Measurements from ENCODE around the gene MCTP1.

MCTP1 gene

DNA sequence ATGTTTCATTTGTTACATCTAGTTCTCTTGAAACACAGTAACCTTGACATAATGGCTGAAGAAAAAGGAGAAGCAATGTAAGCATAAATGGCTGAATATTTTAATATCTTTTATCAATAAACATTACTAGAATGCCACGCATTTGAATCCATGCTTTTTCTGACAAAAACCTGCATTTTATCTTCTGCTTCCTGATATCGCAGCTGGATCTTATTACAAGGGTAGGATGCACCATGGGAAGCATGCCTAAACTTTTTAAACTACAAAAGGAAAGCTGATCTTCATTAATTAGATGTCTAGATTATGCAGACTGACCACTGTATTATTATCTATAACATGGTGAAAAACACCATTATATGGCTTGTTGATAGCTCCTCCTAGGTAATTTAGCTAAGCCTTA lies 509.8 kb downstream of the MCTP1 start:
- Histone ChIP-seq H3K4me3 (ENCODE audit: insufficient read depth in 1 of 2, low read depth in 1 of 2, low read length in 2 of 2) (no peak overlapping the region), H3K18ac (ENCODE audit: low read depth in 1 of 2, low read length in 2 of 2) (no peak overlapping the region), H2AFZ (ENCODE audit: low read depth, low read length) (no peak overlapping the region), H3K4ac (ENCODE audit: low read depth in 1 of 2, low read length in 2 of 2) (no peak overlapping the region), H3K4me2 (ENCODE audit: low read length, poor library complexity, severe bottlenecking) (no peak overlapping the region), H2BK15ac (ENCODE audit: low read depth, poor library complexity, severe bottlenecking) (no peak overlapping the region), H2BK12ac (ENCODE audit: low read length in 2 of 2) (no peak overlapping the region), H3K27ac (ENCODE audit: low read length, poor library complexity, severe bottlenecking) (no peak overlapping the region), H3K79me1 (replicated peaks; ENCODE audit: low read length, poor library complexity, severe bottlenecking) (peaks cover 2% of the 10 kb centered on the region), H3K14ac (ENCODE audit: low read length in 2 of 2) (no peak overlapping the region), H2AK5ac (ENCODE audit: low read length, severe bottlenecking) (no peak overlapping the region), H3K9ac (ENCODE audit: low read length) (no peak overlapping the region), H2BK5ac (ENCODE audit: low read depth, low read length, poor library complexity, severe bottlenecking) (no peak overlapping the region), H3K36me3 (ENCODE audit: control insufficient read depth in 1 of 2, insufficient read depth in 2 of 2, low read depth in 1 of 2, low read length in 2 of 2) (peaks cover 0 to 6% of the 10 kb centered on the region in 2 experiments), H3K23ac (ENCODE audit: low read length in 2 of 2) (no peak overlapping the region), H4K91ac (ENCODE audit: low read length) (no peak overlapping the region), H4K8ac (ENCODE audit: low read length) (no peak overlapping the region), H2BK120ac (ENCODE audit: low read depth, low read length) (no peak overlapping the region), H3K27me3 (ENCODE audit: control insufficient read depth in 1 of 2, insufficient read depth in 1 of 2, low read length in 2 of 2) (no peaks in the 10 kb centered on the region), H3K4me1 (ENCODE audit: control insufficient read depth, insufficient read depth, low read depth, low read length) (no peaks in the 10 kb centered on the region), H3K9me3 (ENCODE audit: control insufficient read depth, low read length) (no peaks in the 10 kb centered on the region)
- no peak for DNase-seq
- WGBS = 89% methylated on average over 2 of the region's 2 CpGs

DNA sequence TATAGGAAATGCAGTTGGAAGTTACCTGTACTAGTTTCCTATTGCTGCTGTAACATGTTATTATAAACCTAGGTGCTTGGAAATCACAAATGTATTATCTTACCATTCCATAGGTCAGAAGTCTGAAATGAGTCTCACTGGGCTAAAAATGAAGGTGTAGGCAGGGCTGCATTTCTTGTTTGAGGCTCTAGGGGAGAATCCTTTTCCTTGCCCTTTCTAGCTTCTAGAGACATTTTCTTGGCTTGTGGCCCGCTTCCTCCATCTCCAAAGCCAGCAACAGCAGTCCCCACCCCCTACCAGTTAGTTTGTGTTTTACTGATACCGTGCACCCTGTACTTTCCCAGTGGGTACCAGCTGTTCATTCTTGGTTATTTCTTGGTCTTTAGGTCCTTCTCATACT lies 513.2 kb downstream of the MCTP1 start:
- H4K8ac ChIP-seq (ENCODE audit: low read length) = no peak overlapping the region
- no peak overlapping the region for H3K14ac ChIP-seq (ENCODE audit: low read length in 2 of 2)
- no peak overlapping the region for H3K23ac ChIP-seq (ENCODE audit: low read length in 2 of 2)
- H2BK120ac ChIP-seq (ENCODE audit: low read depth, low read length) = no peak overlapping the region
- no peak overlapping the region for H3K4me2 ChIP-seq (ENCODE audit: low read length, poor library complexity, severe bottlenecking)
- H3K36me3 ChIP-seq (ENCODE audit: control insufficient read depth in 1 of 2, insufficient read depth in 2 of 2, low read depth in 1 of 2, low read length in 2 of 2) = peaks cover 0 to 6% of the 10 kb centered on the region in 2 experiments
- no peak overlapping the region for H3K18ac ChIP-seq (ENCODE audit: low read depth in 1 of 2, low read length in 2 of 2)
- no peak overlapping the region for H2BK12ac ChIP-seq (ENCODE audit: low read length in 2 of 2)
- no peak overlapping the region for H2AK5ac ChIP-seq (ENCODE audit: low read length, severe bottlenecking)
- no peak overlapping the region for H3K9ac ChIP-seq (ENCODE audit: low read length)
- H3K27ac ChIP-seq (ENCODE audit: low read length, poor library complexity, severe bottlenecking) = no peak overlapping the region
- no peak for DNase-seq
- no peak overlapping the region for H2AFZ ChIP-seq (ENCODE audit: low read depth, low read length)
- H3K9me3 ChIP-seq (ENCODE audit: control insufficient read depth, low read length) = no peaks in the 10 kb centered on the region
- no peak overlapping the region for H2BK15ac ChIP-seq (ENCODE audit: low read depth, poor library complexity, severe bottlenecking)
- no peak overlapping the region for H3K4me3 ChIP-seq (ENCODE audit: insufficient read depth in 1 of 2, low read depth in 1 of 2, low read length in 2 of 2)
- H3K4ac ChIP-seq (ENCODE audit: low read depth in 1 of 2, low read length in 2 of 2) = no peak overlapping the region
- H3K27me3 ChIP-seq (ENCODE audit: control insufficient read depth in 1 of 2, insufficient read depth in 1 of 2, low read length in 2 of 2) = no peaks in the 10 kb centered on the region
- WGBS = 78% methylated on average over 1 of the region's 2 CpGs
- no peaks in the 10 kb centered on the region for H3K4me1 ChIP-seq (ENCODE audit: control insufficient read depth, insufficient read depth, low read depth, low read length)
- H2BK5ac ChIP-seq (ENCODE audit: low read depth, low read length, poor library complexity, severe bottlenecking) = no peak overlapping the region
- peaks cover 2% of the 10 kb centered on the region for H3K79me1 ChIP-seq (replicated peaks; ENCODE audit: low read length, poor library complexity, severe bottlenecking)
- no peak overlapping the region for H4K91ac ChIP-seq (ENCODE audit: low read length)

DNA sequence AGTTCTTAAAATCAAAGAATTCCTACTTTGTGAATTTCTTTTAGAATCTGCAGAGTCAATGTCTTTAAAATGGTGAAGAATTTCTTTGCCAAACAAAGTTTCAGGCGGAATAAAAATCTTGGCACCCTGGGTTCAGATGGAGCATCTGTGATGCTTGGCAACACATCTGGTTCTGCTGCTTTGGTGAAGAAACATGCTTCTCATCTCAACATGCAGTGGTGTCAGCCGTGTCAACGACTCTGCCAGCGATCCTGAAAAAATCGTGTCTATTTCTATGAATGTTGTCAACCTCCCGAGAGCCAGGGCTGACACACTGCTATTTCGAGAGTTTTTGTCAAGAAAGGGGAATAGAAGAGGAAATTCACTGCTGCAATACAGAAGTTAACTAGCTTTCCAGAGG lies 514.9 kb downstream of the MCTP1 start:
- no peak overlapping the region for H4K91ac ChIP-seq (ENCODE audit: low read length)
- no peak overlapping the region for H2BK15ac ChIP-seq (ENCODE audit: low read depth, poor library complexity, severe bottlenecking)
- no peak overlapping the region for H4K8ac ChIP-seq (ENCODE audit: low read length)
- 96% methylated on average over 7 of the region's 7 CpGs for WGBS
- H2AFZ ChIP-seq (ENCODE audit: low read depth, low read length) = no peak overlapping the region
- H3K36me3 ChIP-seq (ENCODE audit: control insufficient read depth in 1 of 2, insufficient read depth in 2 of 2, low read depth in 1 of 2, low read length in 2 of 2) = peaks cover 0 to 6% of the 10 kb centered on the region in 2 experiments
- H3K4ac ChIP-seq (ENCODE audit: low read depth in 1 of 2, low read length in 2 of 2) = no peak overlapping the region
- H2BK120ac ChIP-seq (ENCODE audit: low read depth, low read length) = no peak overlapping the region
- H3K27me3 ChIP-seq (ENCODE audit: control insufficient read depth in 1 of 2, insufficient read depth in 1 of 2, low read length in 2 of 2) = no peaks in the 10 kb centered on the region
- H3K79me1 ChIP-seq (replicated peaks; ENCODE audit: low read length, poor library complexity, severe bottlenecking) = peaks cover 2% of the 10 kb centered on the region
- H3K4me1 ChIP-seq (ENCODE audit: control insufficient read depth, insufficient read depth, low read depth, low read length) = no peaks in the 10 kb centered on the region
- no peak for DNase-seq
- H3K4me3 ChIP-seq (ENCODE audit: insufficient read depth in 1 of 2, low read depth in 1 of 2, low read length in 2 of 2) = no peak overlapping the region
- no peak overlapping the region for H2BK5ac ChIP-seq (ENCODE audit: low read depth, low read length, poor library complexity, severe bottlenecking)
- H3K23ac ChIP-seq (ENCODE audit: low read length in 2 of 2) = no peak overlapping the region
- H2AK5ac ChIP-seq (ENCODE audit: low read length, severe bottlenecking) = no peak overlapping the region
- no peaks in the 10 kb centered on the region for H3K9me3 ChIP-seq (ENCODE audit: control insufficient read depth, low read length)
- H3K27ac ChIP-seq (ENCODE audit: low read length, poor library complexity, severe bottlenecking) = no peak overlapping the region
- no peak overlapping the region for H3K4me2 ChIP-seq (ENCODE audit: low read length, poor library complexity, severe bottlenecking)
- H2BK12ac ChIP-seq (ENCODE audit: low read length in 2 of 2) = no peak overlapping the region
- H3K9ac ChIP-seq (ENCODE audit: low read length) = no peak overlapping the region
- H3K14ac ChIP-seq (ENCODE audit: low read length in 2 of 2) = no peak overlapping the region
- no peak overlapping the region for H3K18ac ChIP-seq (ENCODE audit: low read depth in 1 of 2, low read length in 2 of 2)

DNA sequence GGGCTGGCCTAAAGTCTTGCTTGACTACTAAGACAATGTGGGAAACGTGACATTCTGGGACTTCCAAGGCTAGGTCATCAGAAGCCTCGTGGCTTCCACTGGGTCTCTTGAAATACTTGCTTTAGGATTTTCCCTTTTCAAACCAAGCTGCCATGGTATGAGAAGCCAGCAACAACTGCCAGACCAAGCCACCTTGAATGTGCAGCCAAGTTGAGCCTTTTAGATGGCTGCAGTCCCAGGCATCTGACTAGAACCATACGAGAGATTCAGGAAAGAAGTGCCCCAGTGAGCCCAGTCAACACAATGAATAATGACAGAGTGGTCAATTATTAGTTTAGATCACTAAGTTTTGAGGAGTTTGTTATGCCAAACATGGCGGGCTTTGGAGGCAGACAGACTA lies 523.1 kb downstream of the MCTP1 start:
- no peak overlapping the region for H3K23ac ChIP-seq (ENCODE audit: low read length in 2 of 2)
- no peaks in the 10 kb centered on the region for H3K4me1 ChIP-seq (ENCODE audit: control insufficient read depth, insufficient read depth, low read depth, low read length)
- no peak overlapping the region for H3K18ac ChIP-seq (ENCODE audit: low read depth in 1 of 2, low read length in 2 of 2)
- H2BK12ac ChIP-seq (ENCODE audit: low read length in 2 of 2) = no peak overlapping the region
- no peak overlapping the region for H3K4me3 ChIP-seq (ENCODE audit: insufficient read depth in 1 of 2, low read depth in 1 of 2, low read length in 2 of 2)
- no peaks in the 10 kb centered on the region for H3K9me3 ChIP-seq (ENCODE audit: control insufficient read depth, low read length)
- H3K4me2 ChIP-seq (ENCODE audit: low read length, poor library complexity, severe bottlenecking) = no peak overlapping the region
- no peak overlapping the region for H3K4ac ChIP-seq (ENCODE audit: low read depth in 1 of 2, low read length in 2 of 2)
- no peak overlapping the region for H2AK5ac ChIP-seq (ENCODE audit: low read length, severe bottlenecking)
- no peak for DNase-seq
- no peak overlapping the region for H4K8ac ChIP-seq (ENCODE audit: low read length)
- no peak overlapping the region for H2AFZ ChIP-seq (ENCODE audit: low read depth, low read length)
- no peak overlapping the region for H2BK5ac ChIP-seq (ENCODE audit: low read depth, low read length, poor library complexity, severe bottlenecking)
- no peak overlapping the region for H3K27ac ChIP-seq (ENCODE audit: low read length, poor library complexity, severe bottlenecking)
- H3K36me3 ChIP-seq (ENCODE audit: control insufficient read depth in 1 of 2, insufficient read depth in 2 of 2, low read depth in 1 of 2, low read length in 2 of 2) = no peaks in the 10 kb centered on the region
- no peaks in the 10 kb centered on the region for H3K27me3 ChIP-seq (ENCODE audit: control insufficient read depth in 1 of 2, insufficient read depth in 1 of 2, low read length in 2 of 2)
- no peak overlapping the region for H2BK15ac ChIP-seq (ENCODE audit: low read depth, poor library complexity, severe bottlenecking)
- H4K91ac ChIP-seq (ENCODE audit: low read length) = no peak overlapping the region
- 86% methylated on average over 4 of the region's 4 CpGs for WGBS
- H3K14ac ChIP-seq (ENCODE audit: low read length in 2 of 2) = no peak overlapping the region
- H3K79me1 ChIP-seq (replicated peaks; ENCODE audit: low read length, poor library complexity, severe bottlenecking) = peaks cover 7% of the 10 kb centered on the region
- no peak overlapping the region for H3K9ac ChIP-seq (ENCODE audit: low read length)
- no peak overlapping the region for H2BK120ac ChIP-seq (ENCODE audit: low read depth, low read length)

All from mesenchymal stem cell (in vitro differentiated cells and primary cell).